A549 (cell line): ENCODE results near the gene VGF. TPM values are rescaled to one million over a fixed set of nuclear protein-coding genes. Genes with fewer than 3 reads are reported as not detected.

Experiments used
- ATAC-seq, 2 experiments: fragments of 200-7000 bp in 1 of 2; fragments of >200 bp in 1 of 2; cut with Nextera tagmentation in 1 of 2; cut with Tn5 transposase in 1 of 2; 3 replicates each; pipeline versions ENCODE4 v1.8.0 to v1.9.1; 2018 to 2020; ENCODE audit warnings: mild to moderate bottlenecking in 1 of 2, moderate library complexity in 1 of 2
- CTCF ChIA-PET: fragments of 300-600 bp; sonication (Branson Sonifier 250); formaldehyde crosslinking; extraction: SDS; loops from one replicate; lab custom pipeline; 2021; ENCODE audit warnings: antibody characterized with exemption, inconsistent platforms; lab: Yijun Ruan, JAX
- POLR2A ChIA-PET: fragments of 350-600 bp; formaldehyde crosslinking; extraction: SDS; loops from one replicate; lab custom pipeline; 2021; ENCODE audit warnings: antibody characterized with exemption, inconsistent platforms; lab: Yijun Ruan, JAX
- DNase-seq, 2 experiments: peaks; one replicate each; pipeline versions ENCODE4 v3.0.0 to v3.0.0-alpha.2; 2011 to 2016; ENCODE audit warnings: low read depth in 1 of 2, low spot score in 1 of 2
- FAIRE-seq: peaks from 2 replicates; lab custom pipeline; 2011; peaks lifted over from hg19 to GRCh38; lab: Jason Lieb, UNC
- H3K27ac ChIP-seq, 2 experiments: fragments of >200 bp; sonication (Bioruptor Twin); formaldehyde crosslinking; 3 replicates each; pipeline ENCODE4 v1.5.1; 2016 to 2017
- H3K4me1 ChIP-seq: fragments of >200 bp; sonication (Bioruptor Twin); formaldehyde crosslinking; 3 replicates; pipeline ENCODE4 v1.6.1; 2016
- H3K4me2 ChIP-seq: fragments of >200 bp; sonication (Bioruptor Twin); formaldehyde crosslinking; 3 replicates; pipeline ENCODE4 v1.6.1; 2016
- H3K4me3 ChIP-seq: fragments of >200 bp; sonication (Bioruptor Twin); formaldehyde crosslinking; 3 replicates; pipeline ENCODE4 v1.5.1; 2016
- H3K9me3 ChIP-seq: fragments of >200 bp; sonication (Bioruptor Twin); formaldehyde crosslinking; 3 replicates; pipeline ENCODE4 v1.6.1; 2016
- BHLHE40 ChIP-seq: IDR thresholded peaks from 2 replicates; pipeline ENCODE4 v1.6.1; 2012; ENCODE audit warnings: low read depth, low read length, inconsistent platforms
- CEBPB ChIP-seq, 2 experiments: fragments of >200 bp in 1 of 2; sonication (Bioruptor Twin) in 1 of 2; formaldehyde crosslinking in 1 of 2; IDR thresholded peaks; 2 replicates each; pipeline ENCODE4 v1.6.1; 2012 to 2016
- CHD2 ChIP-seq: fragments of 150-350 bp; IDR thresholded peaks from 2 replicates; pipeline ENCODE4 v1.6.1; 2014; ENCODE audit warnings: low read length; ENCODE audit not compliant: partially characterized antibody
- EHMT2 ChIP-seq: fragments of 200-600 bp; sonication (generic); IDR thresholded peaks from 2 replicates; pipeline ENCODE4 v1.6.1; 2016; ENCODE audit warnings: antibody characterized with exemption, low read depth, mild to moderate bottlenecking, moderate library complexity
- EP300 ChIP-seq, 2 experiments: fragments of >200 bp; sonication (Bioruptor Twin); formaldehyde crosslinking; IDR thresholded peaks; 2 replicates in 1 of 2; 3 replicates in 1 of 2; pipeline ENCODE4 v1.6.1; 2016 to 2017
- FOSB ChIP-seq: fragments of 250-450 bp; sonication (Bioruptor Pico); IDR thresholded peaks from 2 replicates; pipeline ENCODE4 v1.5.0; 2020; ENCODE audit warnings: mild to moderate bottlenecking, moderate library complexity
- FOSL2 ChIP-seq, 2 experiments: fragments of 450-650 bp in 1 of 2; fragments of >200 bp in 1 of 2; sonication (Bioruptor Twin) in 1 of 2; formaldehyde crosslinking; IDR thresholded peaks; 2 replicates each; pipeline versions ENCODE4 v1.5.0 to v1.6.1; 2016 to 2020; ENCODE audit warnings: mild to moderate bottlenecking in 1 of 2, moderate library complexity in 1 of 2
- FOXS1 ChIP-seq: fragments of 250-450 bp; sonication (Bioruptor Pico); IDR thresholded peaks from 2 replicates; pipeline ENCODE4 v1.5.0; 2020; ENCODE audit warnings: mild to moderate bottlenecking, moderate library complexity
- GATA3 ChIP-seq: IDR thresholded peaks from 2 replicates; pipeline ENCODE4 v1.6.1; 2012; ENCODE audit warnings: borderline replicate concordance
- HEYL ChIP-seq: fragments of 250-450 bp; sonication (Bioruptor Pico); IDR thresholded peaks from 2 replicates; pipeline ENCODE4 v1.8.0; 2021; ENCODE audit warnings: mild to moderate bottlenecking, moderate library complexity
- HOXB13 ChIP-seq: fragments of 250-450 bp; sonication (Bioruptor Pico); IDR thresholded peaks from 2 replicates; pipeline ENCODE4 v1.5.0; 2020; ENCODE audit warnings: low read depth, mild to moderate bottlenecking, moderate library complexity
- HOXB5 ChIP-seq: fragments of 250-450 bp; sonication (Bioruptor Pico); IDR thresholded peaks from 2 replicates; pipeline ENCODE4 v1.5.0; 2020; ENCODE audit warnings: mild to moderate bottlenecking, moderate library complexity
- JUN ChIP-seq, 2 experiments: fragments of >200 bp; sonication (Bioruptor Twin); formaldehyde crosslinking; IDR thresholded peaks; 2 replicates in 1 of 2; 3 replicates in 1 of 2; pipeline ENCODE4 v1.6.1; 2016 to 2017
- JUNB ChIP-seq: fragments of >200 bp; sonication (Bioruptor Twin); formaldehyde crosslinking; IDR thresholded peaks from 2 replicates; pipeline ENCODE4 v1.6.1; 2016
- KDM5A ChIP-seq: fragments of 200-600 bp; sonication (generic); IDR thresholded peaks from 2 replicates; pipeline ENCODE4 v1.6.1; 2016; ENCODE audit warnings: antibody characterized with exemption, mild to moderate bottlenecking
- NFE2L2 ChIP-seq: fragments of 150-350 bp; conservative IDR thresholded peaks from 2 replicates; pipeline ENCODE4 v1.6.1; 2014; ENCODE audit warnings: low read length
- NPAS2 ChIP-seq: fragments of 250-450 bp; sonication (Bioruptor Pico); IDR thresholded peaks from 2 replicates; pipeline ENCODE4 v1.8.0; 2022; ENCODE audit warnings: mild to moderate bottlenecking, moderate library complexity, borderline replicate concordance
- PHF8 ChIP-seq: fragments of 200-600 bp; sonication (generic); IDR thresholded peaks from 2 replicates; pipeline ENCODE4 v1.6.1; 2016; ENCODE audit warnings: low read depth, mild to moderate bottlenecking, antibody characterized with exemption, moderate library complexity, borderline replicate concordance
- RAD21 ChIP-seq, 2 experiments: fragments of >200 bp in 1 of 2; sonication (Bioruptor Twin) in 1 of 2; formaldehyde crosslinking in 1 of 2; IDR thresholded peaks in 1 of 2; conservative IDR thresholded peaks in 1 of 2; 2 replicates in 1 of 2; 3 replicates in 1 of 2; pipeline ENCODE4 v1.6.1; 2012 to 2018; ENCODE audit warnings: inconsistent platforms in 1 of 2
- TFCP2L1 ChIP-seq: fragments of 250-450 bp; sonication (Bioruptor Pico); IDR thresholded peaks from 2 replicates; pipeline ENCODE4 v1.5.0; 2021; ENCODE audit warnings: mild to moderate bottlenecking
- ZNF302 ChIP-seq: fragments of 250-450 bp; sonication (Bioruptor Pico); IDR thresholded peaks from 2 replicates; pipeline ENCODE4 v1.9.0; 2021; ENCODE audit warnings: inconsistent platforms, mild to moderate bottlenecking, moderate library complexity
- ZSCAN20 ChIP-seq: fragments of 250-450 bp; sonication (Bioruptor Pico); IDR thresholded peaks from 2 replicates; pipeline ENCODE4 v1.8.0; 2022; ENCODE audit warnings: mild to moderate bottlenecking, moderate library complexity
- WGBS: methylation state at CpG from one replicate; pipeline ENCODE4 v1.1.6; 2017; ENCODE audit errors: missing lambda C conversion rate; 5-methylcytosine and 5-hydroxymethylcytosine counted together
- polyA plus RNA-seq, 4 experiments: library from polyadenylated mRNA; depleted of rRNA in 3 of 4; stranded (reverse); fragments of >200 nt; fragmentation: RNase III in 1 of 4; extraction: RNeasy Plus Mini Kit Qiagen cat#74134 plus additional on column Dnase treatment in 1 of 4; gene quantifications; 2 replicates in 3 of 4; 3 replicates in 1 of 4; pipeline ENCODE4 v1.2.3, GENCODE V29; 2011 to 2017
- TF ChIP-seq, protein P1 (sequence below): fragments of 250-450 bp; sonication (Bioruptor Pico); IDR thresholded peaks from 2 replicates; pipeline ENCODE4 v1.5.0; 2020; ENCODE audit warnings: low read depth, mild to moderate bottlenecking, moderate library complexity
- TF ChIP-seq, protein P2 (sequence below): IDR thresholded peaks from 2 replicates; pipeline ENCODE4 v1.6.1; 2012
- TF ChIP-seq, protein P3 (sequence below): IDR thresholded peaks from 2 replicates; pipeline ENCODE4 v1.6.1; 2012
- TF ChIP-seq, protein P4 (sequence below): fragments of 450-650 bp; IDR thresholded peaks from 2 replicates; pipeline ENCODE4 v1.6.1; 2014; ENCODE audit warnings: antibody characterized with exemption
- TF ChIP-seq, protein P5 (sequence below): fragments of 250-450 bp; sonication (Bioruptor Pico); IDR thresholded peaks from 2 replicates; pipeline ENCODE4 v1.5.0; 2021; ENCODE audit warnings: mild to moderate bottlenecking, moderate library complexity, borderline replicate concordance
- TF ChIP-seq, protein P6 (sequence below): IDR thresholded peaks from 2 replicates; pipeline ENCODE4 v1.6.1; 2012; ENCODE audit warnings: low read depth, borderline replicate concordance

VGF gene
- polyA plus RNA-seq, 2 of the 4 experiments (the other 2 are of a cell fraction): 0.16 to 2.7 TPM

DNA sequence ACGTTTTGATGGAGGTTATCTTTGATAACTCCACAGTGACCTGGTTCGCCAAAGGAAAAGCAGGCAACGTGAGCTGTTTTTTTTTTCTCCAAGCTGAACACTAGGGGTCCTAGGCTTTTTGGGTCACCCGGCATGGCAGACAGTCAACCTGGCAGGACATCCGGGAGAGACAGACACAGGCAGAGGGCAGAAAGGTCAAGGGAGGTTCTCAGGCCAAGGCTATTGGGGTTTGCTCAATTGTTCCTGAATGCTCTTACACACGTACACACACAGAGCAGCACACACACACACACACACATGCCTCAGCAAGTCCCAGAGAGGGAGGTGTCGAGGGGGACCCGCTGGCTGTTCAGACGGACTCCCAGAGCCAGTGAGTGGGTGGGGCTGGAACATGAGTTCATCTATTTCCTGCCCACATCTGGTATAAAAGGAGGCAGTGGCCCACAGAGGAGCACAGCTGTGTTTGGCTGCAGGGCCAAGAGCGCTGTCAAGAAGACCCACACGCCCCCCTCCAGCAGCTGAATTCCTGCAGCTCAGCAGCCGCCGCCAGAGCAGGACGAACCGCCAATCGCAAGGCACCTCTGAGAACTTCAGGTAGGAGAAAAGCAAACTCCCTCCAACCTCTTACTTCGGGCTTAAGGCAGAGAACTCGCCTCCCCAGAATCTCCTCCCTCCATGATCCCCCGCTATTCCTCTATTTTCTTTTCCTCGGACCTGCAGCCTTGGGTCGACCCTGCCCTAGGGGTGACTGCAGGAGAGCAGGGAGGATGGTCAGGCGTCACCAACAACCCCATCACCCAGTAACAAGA is 38.5 kb downstream of the VGF start, which contains the start of gene SERPINE1 (continued):
- TF ChIP-seq, protein P1, sequence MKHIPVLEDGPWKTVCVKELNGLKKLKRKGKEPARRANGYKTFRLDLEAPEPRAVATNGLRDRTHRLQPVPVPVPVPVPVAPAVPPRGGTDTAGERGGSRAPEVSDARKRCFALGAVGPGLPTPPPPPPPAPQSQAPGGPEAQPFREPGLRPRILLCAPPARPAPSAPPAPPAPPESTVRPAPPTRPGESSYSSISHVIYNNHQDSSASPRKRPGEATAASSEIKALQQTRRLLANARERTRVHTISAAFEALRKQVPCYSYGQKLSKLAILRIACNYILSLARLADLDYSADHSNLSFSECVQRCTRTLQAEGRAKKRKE (CRISPR knock-in tag): peak; percentile 5; the same call in 1 of the 2 replicates
- TF ChIP-seq PHF8 (no peak), HOXB5 (CRISPR knock-in tag) (peak; percentile 14; the same call in 1 of the 2 replicates)

DNA sequence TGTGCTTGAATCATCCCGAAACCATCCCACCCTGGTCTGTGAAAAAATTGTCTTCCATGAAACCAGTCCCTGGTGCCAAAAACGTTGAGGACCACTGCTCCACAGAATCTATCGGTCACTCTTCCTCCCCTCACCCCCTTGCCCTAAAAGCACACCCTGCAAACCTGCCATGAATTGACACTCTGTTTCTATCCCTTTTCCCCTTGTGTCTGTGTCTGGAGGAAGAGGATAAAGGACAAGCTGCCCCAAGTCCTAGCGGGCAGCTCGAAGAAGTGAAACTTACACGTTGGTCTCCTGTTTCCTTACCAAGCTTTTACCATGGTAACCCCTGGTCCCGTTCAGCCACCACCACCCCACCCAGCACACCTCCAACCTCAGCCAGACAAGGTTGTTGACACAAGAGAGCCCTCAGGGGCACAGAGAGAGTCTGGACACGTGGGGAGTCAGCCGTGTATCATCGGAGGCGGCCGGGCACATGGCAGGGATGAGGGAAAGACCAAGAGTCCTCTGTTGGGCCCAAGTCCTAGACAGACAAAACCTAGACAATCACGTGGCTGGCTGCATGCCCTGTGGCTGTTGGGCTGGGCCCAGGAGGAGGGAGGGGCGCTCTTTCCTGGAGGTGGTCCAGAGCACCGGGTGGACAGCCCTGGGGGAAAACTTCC is 39.2 kb downstream of the VGF start:
- Histone ChIP-seq H3K4me3 (peak overlapping the region; percentile 63; the same call in 2 of the 3 replicates), H3K9me3 (no peaks in the 10 kb centered on the region; the same call in 2 of the 3 replicates), H3K4me2 (peak overlapping the region; percentile 94), H3K4me1 (peaks cover 82% of the 10 kb centered on the region), H3K27ac (peak overlapping the region; percentile 94 to 95)
- ChIA-PET POLR2A (interaction anchor here (0.6 to 3.5 kb wide), 20 partner anchors 8 to 251 kb away, joined by 3 to 51 read pairs (median 4); partner anchors contain the start of genes SRRT, TRIM56, UFSP1 and VGF), CTCF (interaction anchor here (0.8 to 32.8 kb wide), 12 partner anchors 9 to 118 kb away, joined by 3 to 600 read pairs (median 6); no protein-coding TSS in a partner anchor)
- DNase-seq (peak; percentile 91 to 96), FAIRE-seq (no peak), ATAC-seq (peak; percentile 64 to 69)
- 18% methylated on average over 14 of the region's 15 CpGs for WGBS
- TF ChIP-seq TFCP2L1 (CRISPR knock-in tag) (peak; percentile 54; the same call in 1 of the 2 replicates), FOSL2 (IDR thresholded peaks at IDR 0.05) (0 out of 2 replicates have a peak, but pooled peaks have one; percentile 4), FOSL2 (CRISPR knock-in tag; IDR thresholded peaks at IDR 0.05) (peak; percentile 73), RAD21 (conservative IDR thresholded peaks at IDR 0.05 in 1 of 2, IDR thresholded peaks at IDR 0.05 in 1 of 2) (peak in 1 of 2 experiments; percentile 28; a peak in 1 of 5 replicates), ZSCAN20 (CRISPR knock-in tag) (no peak), CEBPB (IDR thresholded peaks at IDR 0.05) (no peak), FOXS1 (CRISPR knock-in tag) (peak; percentile 90), JUN (IDR thresholded peaks at IDR 0.05) (peak in 1 of 2 experiments; percentile 12; a peak in 3 of 5 replicates), EP300 (IDR thresholded peaks at IDR 0.05) (peak; percentile 64 to 70; a peak in 2 of 5 replicates), JUNB (0 out of 2 replicates have a peak, but pooled peaks have one; percentile 63), KDM5A (no peak), NFE2L2 (no peak), EHMT2 (no peak), NPAS2 (CRISPR knock-in tag) (peak; percentile 96), ZNF302 (peak; percentile 95), FOSB (CRISPR knock-in tag) (peak; percentile 56; the same call in 1 of the 2 replicates), CHD2 (no peak), GATA3 (peak; percentile 76), BHLHE40 (peak; percentile 61), HOXB13 (CRISPR knock-in tag) (peak; percentile 97), HEYL (CRISPR knock-in tag) (peak; percentile 46; the same call in 1 of the 2 replicates)
- TF ChIP-seq, protein P1 (CRISPR knock-in tag): peak; percentile 89
- TF ChIP-seq, protein P2, sequence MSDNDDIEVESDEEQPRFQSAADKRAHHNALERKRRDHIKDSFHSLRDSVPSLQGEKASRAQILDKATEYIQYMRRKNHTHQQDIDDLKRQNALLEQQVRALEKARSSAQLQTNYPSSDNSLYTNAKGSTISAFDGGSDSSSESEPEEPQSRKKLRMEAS: peak; percentile 100
- TF ChIP-seq, protein P3, sequence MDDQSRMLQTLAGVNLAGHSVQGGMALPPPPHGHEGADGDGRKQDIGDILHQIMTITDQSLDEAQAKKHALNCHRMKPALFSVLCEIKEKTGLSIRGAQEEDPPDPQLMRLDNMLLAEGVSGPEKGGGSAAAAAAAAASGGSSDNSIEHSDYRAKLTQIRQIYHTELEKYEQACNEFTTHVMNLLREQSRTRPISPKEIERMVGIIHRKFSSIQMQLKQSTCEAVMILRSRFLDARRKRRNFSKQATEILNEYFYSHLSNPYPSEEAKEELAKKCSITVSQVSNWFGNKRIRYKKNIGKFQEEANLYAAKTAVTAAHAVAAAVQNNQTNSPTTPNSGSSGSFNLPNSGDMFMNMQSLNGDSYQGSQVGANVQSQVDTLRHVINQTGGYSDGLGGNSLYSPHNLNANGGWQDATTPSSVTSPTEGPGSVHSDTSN: peak; percentile 37; the same call in 1 of the 2 replicates
- TF ChIP-seq, protein P4, sequence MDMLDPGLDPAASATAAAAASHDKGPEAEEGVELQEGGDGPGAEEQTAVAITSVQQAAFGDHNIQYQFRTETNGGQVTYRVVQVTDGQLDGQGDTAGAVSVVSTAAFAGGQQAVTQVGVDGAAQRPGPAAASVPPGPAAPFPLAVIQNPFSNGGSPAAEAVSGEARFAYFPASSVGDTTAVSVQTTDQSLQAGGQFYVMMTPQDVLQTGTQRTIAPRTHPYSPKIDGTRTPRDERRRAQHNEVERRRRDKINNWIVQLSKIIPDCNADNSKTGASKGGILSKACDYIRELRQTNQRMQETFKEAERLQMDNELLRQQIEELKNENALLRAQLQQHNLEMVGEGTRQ: peak; percentile 93
- TF ChIP-seq, protein P5, sequence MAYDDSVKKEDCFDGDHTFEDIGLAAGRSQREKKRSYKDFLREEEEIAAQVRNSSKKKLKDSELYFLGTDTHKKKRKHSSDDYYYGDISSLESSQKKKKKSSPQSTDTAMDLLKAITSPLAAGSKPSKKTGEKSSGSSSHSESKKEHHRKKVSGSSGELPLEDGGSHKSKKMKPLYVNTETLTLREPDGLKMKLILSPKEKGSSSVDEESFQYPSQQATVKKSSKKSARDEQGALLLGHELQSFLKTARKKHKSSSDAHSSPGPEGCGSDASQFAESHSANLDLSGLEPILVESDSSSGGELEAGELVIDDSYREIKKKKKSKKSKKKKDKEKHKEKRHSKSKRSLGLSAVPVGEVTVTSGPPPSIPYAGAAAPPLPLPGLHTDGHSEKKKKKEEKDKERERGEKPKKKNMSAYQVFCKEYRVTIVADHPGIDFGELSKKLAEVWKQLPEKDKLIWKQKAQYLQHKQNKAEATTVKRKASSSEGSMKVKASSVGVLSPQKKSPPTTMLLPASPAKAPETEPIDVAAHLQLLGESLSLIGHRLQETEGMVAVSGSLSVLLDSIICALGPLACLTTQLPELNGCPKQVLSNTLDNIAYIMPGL (CRISPR knock-in tag): peak; percentile 60; the same call in 1 of the 2 replicates
- TF ChIP-seq, protein P6, sequence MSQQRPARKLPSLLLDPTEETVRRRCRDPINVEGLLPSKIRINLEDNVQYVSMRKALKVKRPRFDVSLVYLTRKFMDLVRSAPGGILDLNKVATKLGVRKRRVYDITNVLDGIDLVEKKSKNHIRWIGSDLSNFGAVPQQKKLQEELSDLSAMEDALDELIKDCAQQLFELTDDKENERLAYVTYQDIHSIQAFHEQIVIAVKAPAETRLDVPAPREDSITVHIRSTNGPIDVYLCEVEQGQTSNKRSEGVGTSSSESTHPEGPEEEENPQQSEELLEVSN: peak; percentile 93
